ENCODE data around the gene FMN2.
A peak's percentile ranks its signal among the peaks of the same experiment; 100 is the strongest.

The FMN2 gene

GRCh38 chr1:240511789-240512188, 420.1 kb downstream of the FMN2 start:
- no peak overlapping the region for H3K27ac ChIP-seq
- H3K4me1 ChIP-seq = no peaks in the 10 kb centered on the region
- H4K20me1 ChIP-seq = no peaks in the 10 kb centered on the region
- H3K36me3 ChIP-seq = no peaks in the 10 kb centered on the region
- no peak overlapping the region for H3K4me3 ChIP-seq
- TF ChIP-seq Cebpa-rat (IDR thresholded peaks at IDR 0.05) = no peak
- no peak overlapping the region for H3K9ac ChIP-seq
- H3K9me3 ChIP-seq (replicated peaks in 1 of 11) = peaks cover 0 to 34% (median 12%) of the 10 kb centered on the region in 11 experiments; a peak in 16 of 22 replicates
- H3K27me3 ChIP-seq = no peaks in the 10 kb centered on the region
- H3K4me2 ChIP-seq = no peak overlapping the region

GRCh38 chr1:240515505-240515904, 423.8 kb downstream of the FMN2 start:
- no peak overlapping the region for H3K4me2 ChIP-seq
- peaks cover 0 to 30% (median 13%) of the 10 kb centered on the region in 11 experiments; a peak in 19 of 22 replicates for H3K9me3 ChIP-seq (replicated peaks in 1 of 11)
- no peaks in the 10 kb centered on the region for H3K4me1 ChIP-seq
- H3K27ac ChIP-seq = no peak overlapping the region
- H3K4me3 ChIP-seq = no peak overlapping the region
- H3K27me3 ChIP-seq = no peaks in the 10 kb centered on the region
- no peaks in the 10 kb centered on the region for H3K36me3 ChIP-seq
- no peaks in the 10 kb centered on the region for H4K20me1 ChIP-seq
- no peak overlapping the region for H3K9ac ChIP-seq
- no peak for TF ChIP-seq Cebpa-rat (IDR thresholded peaks at IDR 0.05)

- H4K20me1 ChIP-seq = no peaks in the 10 kb centered on the region
- no peaks in the 10 kb centered on the region for H3K27me3 ChIP-seq
- H3K9me3 ChIP-seq (replicated peaks in 1 of 11) = peaks cover 0 to 36% (median 19%) of the 10 kb centered on the region in 11 experiments; a peak in 20 of 22 replicates
- no peak overlapping the region for H3K9ac ChIP-seq
- no peak overlapping the region for H3K4me3 ChIP-seq
- H3K4me1 ChIP-seq = peaks cover 0 to 3% (median under 1%) of the 10 kb centered on the region in 10 experiments; a peak in 5 of 20 replicates
- TF ChIP-seq Cebpa-rat (IDR thresholded peaks at IDR 0.05) = no peak
- no peak overlapping the region for H3K4me2 ChIP-seq
- H3K36me3 ChIP-seq = no peaks in the 10 kb centered on the region; a peak in 1 of 22 replicates
- H3K27ac ChIP-seq = no peak overlapping the region
These were observed 424.4 kb downstream of the FMN2 start for GRCh38 chr1:240516069-240516468.

- H4K20me1 ChIP-seq = no peaks in the 10 kb centered on the region
- peaks cover 5 to 20% (median 9%) of the 10 kb centered on the region in 10 experiments; a peak in 13 of 20 replicates for H3K4me1 ChIP-seq
- H3K4me3 ChIP-seq = no peak overlapping the region
- no peak overlapping the region for H3K4me2 ChIP-seq
- no peak overlapping the region for H3K9ac ChIP-seq
- H3K27me3 ChIP-seq = no peaks in the 10 kb centered on the region
- H3K9me3 ChIP-seq (replicated peaks in 1 of 11) = peaks cover 0 to 46% (median 34%) of the 10 kb centered on the region in 11 experiments; a peak in 20 of 22 replicates
- no peak for TF ChIP-seq Cebpa-rat (IDR thresholded peaks at IDR 0.05)
- H3K36me3 ChIP-seq = peaks cover 0 to 6% (median 0%) of the 10 kb centered on the region in 11 experiments; a peak in 2 of 22 replicates
- no peak overlapping the region for H3K27ac ChIP-seq
These were observed 426.2 kb downstream of the FMN2 start for GRCh38 chr1:240517891-240518290.

GRCh38 chr1:240522122-240522822, 430.6 kb downstream of the FMN2 start:
- no peak overlapping the region; a peak in 1 of 20 replicates for H3K4me3 ChIP-seq
- H3K9me3 ChIP-seq (replicated peaks in 1 of 11) = peaks cover 0 to 43% (median 27%) of the 10 kb centered on the region in 11 experiments; a peak in 20 of 22 replicates
- H3K27me3 ChIP-seq = no peaks in the 10 kb centered on the region
- no peak for TF ChIP-seq Cebpa-rat (IDR thresholded peaks at IDR 0.05)
- peak overlapping the region in 6 of 11 experiments; percentile 20 to 66 (median 54); a peak in 8 of 22 replicates for H3K27ac ChIP-seq
- peaks cover 0 to 6% (median 0%) of the 10 kb centered on the region in 11 experiments; a peak in 2 of 22 replicates for H3K36me3 ChIP-seq
- no peaks in the 10 kb centered on the region for H4K20me1 ChIP-seq
- H3K9ac ChIP-seq = no peak overlapping the region
- H3K4me2 ChIP-seq = peak overlapping the region in 3 of 11 experiments; percentile 11 to 40 (median 36); a peak in 5 of 22 replicates
- H3K4me1 ChIP-seq = peaks cover 5 to 43% (median 17%) of the 10 kb centered on the region in 10 experiments; a peak in 17 of 20 replicates

GRCh38 chr1:240524356-240525069, 432.8 kb downstream of the FMN2 start:
- no peak overlapping the region for H3K4me3 ChIP-seq
- no peaks in the 10 kb centered on the region for H3K27me3 ChIP-seq
- no peak overlapping the region for H3K9ac ChIP-seq

More at GRCh38 chr1:240524356-240525069, 432.8 kb downstream of the FMN2 start:
- H3K27ac ChIP-seq = no peak overlapping the region
- no peak for TF ChIP-seq Cebpa-rat (IDR thresholded peaks at IDR 0.05)
- peaks cover 0 to 43% (median 27%) of the 10 kb centered on the region in 11 experiments; a peak in 20 of 22 replicates for H3K9me3 ChIP-seq (replicated peaks in 1 of 11)
- peaks cover 5 to 43% (median 17%) of the 10 kb centered on the region in 10 experiments; a peak in 17 of 20 replicates for H3K4me1 ChIP-seq
- H3K36me3 ChIP-seq = peaks cover 0 to 6% (median 0%) of the 10 kb centered on the region in 11 experiments; a peak in 2 of 22 replicates
- peak overlapping the region in 6 of 11 experiments; percentile 2 to 57 (median 48); a peak in 10 of 22 replicates for H3K4me2 ChIP-seq
- no peaks in the 10 kb centered on the region for H4K20me1 ChIP-seq

All from BLaER1 treated with 17β-estradiol and CSF1 and Interleukin-3, amounts not matched to agents 10 nM and 100 nM (cell line).